GM18867 (cell line): ENCODE measurements around the gene RUNX1.

Experiments used
- ATAC-seq: cut with Tn5 transposase; IDR thresholded peaks from one replicate; pipeline ENCODE4 v1.9.1; 2021; ENCODE audit warnings: mild to moderate bottlenecking, moderate library complexity; ENCODE audit not compliant: unreplicated experiment

RUNX1 gene

DNA sequence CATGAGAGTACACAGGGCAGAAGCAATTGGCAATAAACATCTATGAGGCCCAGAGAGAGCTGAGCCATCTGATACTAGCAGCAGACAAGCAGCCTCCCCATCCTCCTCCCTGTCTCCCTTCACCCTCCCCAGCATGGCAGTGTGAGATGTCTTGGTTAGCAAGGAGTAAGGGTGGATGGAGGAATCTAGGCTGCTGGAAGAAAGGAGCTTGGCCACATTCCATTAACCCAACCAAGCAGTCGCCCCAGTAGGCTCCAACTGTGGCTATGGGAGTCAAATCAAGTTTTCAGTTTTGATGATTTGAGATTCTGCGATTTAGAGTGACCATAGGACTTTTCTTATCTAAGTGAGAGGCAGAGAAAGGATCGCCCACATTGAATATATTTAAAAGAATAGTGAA, 12.9 kb upstream of the RUNX1 start:
- no peak for ATAC-seq

- no peak for ATAC-seq
Observed at GRCh38 chr21:35059742-35060141, 10.6 kb upstream of the RUNX1 start.

GRCh38 chr21:35058058-35058457, 9.0 kb upstream of the RUNX1 start:
- no peak for ATAC-seq

DNA sequence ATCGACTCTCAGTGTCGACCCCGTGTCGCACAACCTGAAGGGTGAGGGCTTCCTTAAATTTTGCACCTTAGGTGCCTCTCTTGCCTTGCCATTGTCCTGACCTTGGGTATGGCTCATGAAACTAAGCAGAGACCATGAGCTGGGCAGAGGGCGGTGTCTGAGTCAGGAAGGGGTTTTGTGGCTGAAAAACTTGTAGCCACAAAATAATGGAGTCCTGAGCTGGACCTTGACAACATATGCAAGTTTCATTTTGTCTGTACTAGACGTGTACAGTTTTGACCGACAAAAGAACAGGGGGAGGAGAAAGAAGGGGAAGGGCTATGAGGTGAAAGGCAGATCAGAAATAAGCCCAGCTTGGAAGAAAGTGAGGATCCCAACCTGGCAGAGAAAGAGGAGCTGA, 8.3 kb upstream of the RUNX1 start:
- ATAC-seq: peak; percentile 83

DNA sequence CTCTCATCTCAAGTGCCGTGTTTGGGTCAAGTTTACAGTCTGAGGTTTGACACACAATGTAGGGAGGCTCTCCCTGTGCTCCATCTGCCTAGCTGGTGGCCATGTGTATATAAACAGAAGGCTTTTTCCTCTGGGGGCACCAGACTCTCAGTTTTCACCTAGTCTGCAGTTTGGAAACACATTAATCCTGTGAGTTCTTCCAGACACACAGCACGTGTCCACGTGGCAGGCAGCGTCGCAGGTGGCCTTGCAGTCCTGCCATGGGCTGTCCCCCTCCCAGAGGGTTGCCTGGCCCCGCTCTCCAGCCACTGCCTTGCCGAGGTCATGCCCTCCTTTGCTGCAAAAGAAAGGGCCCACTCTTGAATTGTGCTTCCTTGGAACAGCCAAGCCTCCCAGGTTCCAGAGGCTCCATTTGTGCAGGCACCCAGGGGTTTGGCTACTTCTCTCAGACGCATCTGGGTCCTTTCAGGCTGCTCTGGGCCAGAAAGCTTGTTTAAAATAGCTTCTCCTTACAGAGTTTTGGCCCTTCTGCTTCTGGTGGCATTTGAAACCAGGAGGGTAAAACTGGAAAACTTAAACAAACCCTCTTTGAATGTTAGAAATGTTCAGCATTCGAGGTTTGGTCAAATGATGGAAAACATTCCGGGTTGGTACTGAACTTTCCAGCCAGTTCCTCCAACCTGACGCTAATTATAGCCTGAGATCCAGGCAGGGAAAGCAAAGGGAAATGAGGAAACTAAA, 4.4 kb upstream of the RUNX1 start:
- ATAC-seq: no peak

DNA sequence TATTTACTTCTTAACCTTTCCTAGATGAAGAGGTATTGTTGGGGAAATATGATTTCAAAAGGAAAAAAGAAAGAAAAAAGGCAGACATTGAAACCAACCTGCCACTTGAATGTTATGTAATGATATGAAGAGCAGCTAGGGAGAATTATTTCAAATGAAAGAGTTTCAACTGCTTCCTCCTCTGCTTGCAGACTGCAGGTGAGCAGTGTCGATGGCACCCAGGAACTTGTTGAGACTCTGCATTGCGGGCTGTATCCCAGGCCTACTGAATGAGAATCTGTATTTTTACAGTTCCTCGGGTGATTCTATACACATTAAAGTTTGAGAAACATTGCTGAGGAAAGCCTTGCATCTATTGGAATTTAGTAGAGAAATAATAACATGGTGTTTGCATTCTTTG, 3.7 kb upstream of the RUNX1 start:
- no peak for ATAC-seq

DNA sequence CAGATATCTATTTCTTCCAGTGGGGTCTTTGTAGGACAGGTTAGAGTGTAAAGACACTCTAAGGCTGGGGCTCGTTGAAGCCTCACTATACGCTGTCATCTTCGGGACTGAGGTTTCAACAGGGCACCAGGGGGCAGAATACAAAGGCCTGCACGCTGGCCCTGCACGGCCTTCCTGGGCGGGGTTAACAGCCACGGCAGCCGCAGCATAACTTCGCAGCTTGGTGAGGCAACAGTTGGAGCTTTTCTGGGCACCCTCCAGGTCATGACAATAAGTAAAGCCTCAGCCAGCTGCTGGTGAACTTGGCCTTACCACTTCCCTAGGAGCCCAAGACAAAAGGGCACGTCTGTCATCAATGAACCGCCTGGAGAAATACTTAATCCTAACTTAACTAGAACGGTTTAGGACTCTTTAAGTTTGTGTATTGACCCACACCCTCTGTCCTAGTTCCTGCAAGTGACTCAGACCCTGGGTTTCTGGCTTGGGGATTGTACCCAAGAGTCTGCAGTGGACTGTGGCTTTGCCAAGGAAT, 2.3 kb upstream of the RUNX1 start:
- ATAC-seq: peak; percentile 33

DNA sequence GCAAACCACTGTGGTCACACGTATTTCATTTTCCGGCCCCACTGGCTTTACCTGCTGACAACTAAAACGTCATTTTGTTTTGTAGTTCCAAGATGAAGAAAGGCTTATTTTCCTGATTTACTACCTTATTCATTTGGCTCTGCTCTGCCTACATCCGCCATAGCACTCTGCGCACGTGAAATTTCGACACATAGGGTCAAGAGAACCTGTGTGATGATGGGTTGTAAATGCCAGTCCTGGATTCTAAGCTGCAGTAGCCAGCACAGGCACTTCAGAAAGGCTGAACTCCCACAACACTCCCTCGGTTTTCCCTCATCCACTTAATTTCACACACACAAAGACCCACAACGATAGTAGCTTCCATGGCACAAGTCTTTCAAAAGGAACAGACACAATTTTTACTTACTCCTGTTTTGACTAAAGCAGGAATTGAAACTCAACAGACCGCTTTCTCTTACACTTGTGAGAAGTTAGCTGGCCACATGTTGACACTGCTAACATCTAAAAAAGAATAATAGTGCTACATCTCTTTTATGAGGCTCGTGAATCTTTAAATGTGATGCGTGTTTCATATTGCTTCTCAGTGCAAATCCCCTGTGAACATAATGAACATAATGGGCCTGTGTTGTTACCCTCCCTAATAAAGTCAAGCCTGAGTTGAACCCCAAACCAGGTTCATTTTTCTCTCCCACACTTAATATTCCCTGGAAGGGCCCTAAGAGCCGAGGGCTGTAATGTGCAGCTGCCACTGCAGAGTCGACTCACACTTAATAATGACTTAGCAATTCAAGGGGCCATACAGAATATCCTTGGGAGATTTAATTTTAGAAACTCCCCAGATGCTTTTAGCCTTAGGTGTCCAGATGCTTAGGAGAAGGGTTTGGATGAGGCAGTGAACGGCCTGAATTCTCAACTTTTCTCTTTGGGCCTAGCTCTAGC, 1.5 kb upstream of the RUNX1 start:
- peak; percentile 27 for ATAC-seq

- ATAC-seq: no peak
Observed at GRCh38 chr21:35048183-35048601, 910 bp downstream of the RUNX1 start.

DNA sequence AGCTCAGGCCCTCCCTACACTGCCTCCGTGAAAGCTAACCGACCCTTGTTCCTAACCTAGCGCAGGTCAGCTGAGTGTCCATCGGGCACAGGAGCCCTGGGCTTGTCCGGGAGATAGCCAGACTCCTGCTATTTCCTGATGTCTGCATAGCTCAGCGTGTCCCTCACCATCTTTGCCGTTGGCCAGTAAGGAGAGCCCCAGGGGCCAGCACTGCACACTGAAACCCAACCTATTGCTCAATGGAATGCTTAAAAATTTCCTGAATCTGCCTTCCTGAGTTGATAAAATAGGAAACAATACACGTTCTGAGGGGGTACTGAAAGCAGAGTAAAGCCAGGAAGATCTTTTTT, 2.2 kb downstream of the RUNX1 start:
- no peak for ATAC-seq

DNA sequence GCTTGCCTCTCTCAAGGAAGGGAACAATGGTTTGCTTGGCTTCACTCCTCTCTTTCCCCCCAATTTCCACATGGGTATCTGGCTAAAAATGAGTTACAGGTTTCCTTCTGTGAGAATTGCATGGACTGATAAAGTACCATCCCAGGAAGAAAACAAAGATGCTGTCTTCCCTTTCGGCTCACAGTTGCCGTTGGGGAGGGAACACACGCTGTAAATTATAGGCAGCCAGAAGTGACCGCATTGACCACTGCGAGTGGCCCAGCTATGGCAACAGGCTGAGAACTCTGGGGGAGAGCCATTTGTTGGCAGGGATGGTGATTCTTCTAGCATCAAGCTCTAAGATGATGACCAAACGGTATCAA, 2.9 kb downstream of the RUNX1 start:
- no peak for ATAC-seq

DNA sequence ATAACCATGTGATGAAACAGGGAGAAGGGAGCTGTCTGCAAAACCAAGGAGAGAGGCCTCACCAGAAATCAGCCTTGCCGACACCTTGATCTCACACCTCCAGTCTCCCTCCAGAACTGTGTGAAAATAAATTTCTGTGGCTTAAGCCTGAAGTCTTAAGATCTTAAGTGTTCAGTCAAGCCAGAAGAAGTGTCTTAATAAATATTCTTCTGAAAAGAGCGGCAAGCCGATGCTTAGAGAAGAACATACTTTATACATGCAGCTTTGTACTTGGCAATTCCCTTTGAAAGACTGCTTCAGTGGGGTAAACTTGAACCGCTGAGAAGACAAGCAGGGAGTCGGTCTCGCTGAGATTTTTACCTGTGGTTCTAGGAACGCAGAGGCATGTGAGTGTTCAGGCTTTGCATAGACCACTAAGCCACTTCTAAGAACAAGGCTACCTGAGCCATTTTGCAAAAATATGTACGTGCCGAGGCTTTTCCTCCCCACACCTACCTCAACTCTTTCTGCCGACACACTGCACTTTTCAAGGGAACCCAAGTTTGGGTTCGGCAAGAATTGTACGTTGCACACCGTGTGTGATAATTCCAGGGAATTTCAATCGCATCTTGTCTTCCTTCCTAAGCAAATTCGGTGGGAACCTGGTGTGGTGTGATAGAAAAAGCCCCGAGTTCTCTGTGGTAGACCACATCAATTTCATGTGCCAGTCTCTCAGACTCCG, 3.4 kb downstream of the RUNX1 start:
- no peak for ATAC-seq

- ATAC-seq: no peak
Observed at GRCh38 chr21:35044770-35045541, 4.1 kb downstream of the RUNX1 start.

DNA sequence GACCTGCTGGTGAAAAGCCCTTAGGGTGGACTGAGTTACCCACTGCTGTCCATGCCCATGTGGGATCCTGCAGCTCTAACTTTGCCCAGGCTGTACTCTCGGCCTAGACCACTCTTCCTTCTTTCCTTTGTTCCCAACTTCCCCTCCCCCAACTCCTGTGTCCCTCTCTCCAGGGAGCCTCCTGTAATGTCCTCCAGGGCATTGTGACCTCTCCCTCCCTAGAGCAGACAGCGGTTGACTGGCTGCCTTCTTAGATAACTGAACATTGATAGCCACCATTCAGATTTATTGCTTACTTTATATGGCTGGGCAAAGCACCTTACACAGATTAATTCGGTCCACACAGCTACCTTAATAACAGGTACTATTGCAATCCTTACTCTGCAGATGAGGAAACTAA, 5.0 kb downstream of the RUNX1 start:
- no peak for ATAC-seq

- ATAC-seq: no peak
Observed at GRCh38 chr21:35043549-35043948, 5.6 kb downstream of the RUNX1 start.

DNA sequence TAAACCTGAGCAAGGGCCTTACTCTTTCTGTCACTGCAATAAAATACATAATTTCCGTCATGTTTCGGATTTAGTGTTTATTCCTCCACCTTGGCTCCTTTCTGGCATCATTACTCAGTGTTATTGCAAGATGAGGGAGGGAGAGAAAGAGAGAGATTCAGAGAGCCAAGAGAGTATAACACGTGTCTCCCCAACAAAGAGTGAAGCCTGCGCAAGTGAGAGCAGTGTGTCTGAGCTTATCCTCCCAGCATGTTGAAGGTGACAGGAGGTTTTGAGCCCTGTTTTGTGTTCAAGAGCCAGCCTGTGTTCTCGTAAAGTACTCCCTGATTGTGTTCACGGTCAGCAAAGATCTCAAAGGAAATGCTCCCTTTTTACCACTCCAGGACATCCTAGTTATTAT, 6.3 kb downstream of the RUNX1 start:
- ATAC-seq: no peak

DNA sequence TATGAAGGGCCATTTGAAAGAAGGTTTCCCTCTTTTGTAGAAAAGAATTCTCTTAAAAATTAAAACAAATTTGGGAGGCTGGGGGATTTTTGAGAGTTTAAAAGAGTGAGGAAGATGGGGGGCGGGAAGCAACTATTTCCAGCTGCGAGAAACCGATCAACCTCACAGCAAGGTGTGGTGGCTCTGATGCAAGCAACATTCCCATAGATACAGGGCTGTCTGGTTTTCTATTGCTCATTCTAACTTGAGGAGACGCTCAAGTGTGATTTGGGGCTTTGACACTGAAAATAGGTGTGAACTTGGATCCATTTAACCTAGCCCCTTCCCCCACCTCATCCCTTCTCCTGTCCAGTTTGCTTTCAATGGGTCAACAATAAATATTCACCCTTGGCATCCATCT, 7.2 kb downstream of the RUNX1 start:
- no peak for ATAC-seq

GRCh38 chr21:35041122-35041521, 8.0 kb downstream of the RUNX1 start:
- ATAC-seq: no peak

DNA sequence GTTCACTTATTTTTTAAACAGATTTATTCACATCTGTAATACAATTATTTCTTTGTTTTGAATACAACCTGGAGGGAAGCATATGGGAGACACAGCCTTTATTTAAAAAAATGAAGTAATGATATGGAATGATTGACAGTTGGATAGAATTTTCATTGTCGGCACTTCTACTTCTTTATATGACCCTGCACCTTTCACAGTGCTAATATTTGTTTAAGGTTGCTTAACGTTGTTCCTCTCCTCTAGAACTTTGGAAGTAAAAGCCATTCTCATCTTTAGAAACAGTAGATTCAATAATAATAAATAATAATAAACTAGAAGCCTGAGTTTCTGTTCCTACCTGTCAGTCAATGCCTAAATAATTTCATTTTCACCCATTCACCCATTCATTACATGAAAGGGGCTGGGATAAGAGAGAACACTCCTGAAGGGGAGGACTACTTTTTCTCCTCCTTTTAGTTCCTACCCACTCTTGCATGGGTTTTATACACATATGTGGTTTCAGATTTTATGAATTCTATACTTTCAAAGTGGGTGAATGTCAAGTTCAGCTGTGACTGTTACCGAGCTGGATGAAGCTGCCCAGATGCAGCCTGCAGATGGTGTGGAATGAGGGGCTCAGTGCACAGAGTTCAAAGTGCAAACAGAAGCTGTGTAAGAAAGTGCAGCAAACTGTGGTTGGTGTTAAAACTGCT, 9.4 kb downstream of the RUNX1 start:
- no peak for ATAC-seq

GRCh38 chr21:35038772-35039319, 10.3 kb downstream of the RUNX1 start:
- ATAC-seq: no peak
